ENCODE measurements around the gene MRE11. TPM values are rescaled to one million over a fixed set of nuclear protein-coding genes. Genes with fewer than 3 reads are reported as not detected.
"Not testable (repeated sequence)": the region's sequence is repeated elsewhere in the genome, so short reads cannot be mapped to it uniquely, and the experiment has no call there.

The MRE11 gene
- total RNA-seq, 1 donor from 2014 or later = 40.5 TPM

DNA sequence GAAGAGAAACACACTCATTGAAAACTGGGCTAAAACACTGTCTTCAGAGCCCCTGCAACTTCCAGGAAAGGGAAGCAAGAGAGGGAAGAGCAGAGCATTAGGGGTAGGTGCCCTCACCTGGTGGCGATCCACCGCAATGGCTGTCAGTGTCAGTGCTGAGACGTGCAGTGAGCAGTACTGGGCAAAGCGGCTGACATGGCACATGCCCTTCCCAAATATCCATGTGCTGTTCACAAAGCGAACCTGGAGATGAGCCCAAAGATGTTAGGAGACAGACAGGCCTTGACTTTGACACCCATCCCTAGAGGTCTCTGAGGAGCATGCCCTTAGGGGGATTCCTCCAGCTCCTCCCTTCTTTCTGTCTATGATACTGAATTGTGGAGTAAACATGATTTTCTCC, 97.4 kb downstream of the MRE11 start:
- H3K9me3 ChIP-seq = no peaks in the 10 kb centered on the region
- H3K4me1 ChIP-seq = peaks cover 7% of the 10 kb centered on the region
- no peak for DNase-seq (ENCODE audit: extremely low spot score in 2 of 2)
- no peaks in the 10 kb centered on the region for H3K36me3 ChIP-seq
- no peak overlapping the region for H3K27ac ChIP-seq
- intact Hi-C loops (cut with DNase I) = no loop called here
- H3K4me3 ChIP-seq = no peak overlapping the region
- H3K27me3 ChIP-seq = peaks cover 6% of the 10 kb centered on the region
- TF ChIP-seq CTCF (IDR thresholded peaks at IDR 0.05) (no peak), POLR2A (IDR thresholded peaks at IDR 0.05) (no peak), POLR2AphosphoS5 (IDR thresholded peaks at IDR 0.05; ENCODE audit: insufficient read depth in 1 of 2, low read depth in 1 of 2) (no peak)

DNA sequence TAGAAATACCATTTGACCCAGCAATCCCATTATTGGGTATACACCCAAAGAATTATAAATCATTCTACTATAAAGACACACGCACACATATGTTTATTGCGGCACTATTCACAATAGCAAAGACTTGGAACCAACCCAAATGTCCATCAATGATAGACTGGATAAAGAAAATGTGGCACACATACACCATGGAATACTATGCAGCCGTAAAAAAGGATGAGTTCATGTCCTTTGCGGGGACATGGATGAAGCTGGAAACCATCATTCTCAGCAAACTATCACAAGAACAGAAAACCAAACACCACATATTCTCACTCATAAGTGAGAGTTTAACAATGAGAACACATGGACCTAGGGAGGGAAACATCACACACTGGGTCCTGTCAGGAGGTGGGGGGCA, 101.7 kb downstream of the MRE11 start:
- H3K4me3 ChIP-seq; intact Hi-C loops (cut with DNase I); H3K4me1 ChIP-seq; H3K27ac ChIP-seq; H3K36me3 ChIP-seq; DNase-seq (ENCODE audit: extremely low spot score in 2 of 2); H3K9me3 ChIP-seq; H3K27me3 ChIP-seq: not testable (repeated sequence)

- H3K9me3 ChIP-seq = no peaks in the 10 kb centered on the region
- H3K27ac ChIP-seq = no peak overlapping the region
- no peak overlapping the region for H3K4me3 ChIP-seq
- intact Hi-C loops (cut with DNase I) = no loop called here
- no peak for DNase-seq (ENCODE audit: extremely low spot score in 2 of 2)
- H3K4me1 ChIP-seq = no peaks in the 10 kb centered on the region
- H3K36me3 ChIP-seq = no peaks in the 10 kb centered on the region
- no peak for TF ChIP-seq CTCF (IDR thresholded peaks at IDR 0.05)
- no peak for TF ChIP-seq POLR2A (IDR thresholded peaks at IDR 0.05)
- TF ChIP-seq POLR2AphosphoS5 (IDR thresholded peaks at IDR 0.05; ENCODE audit: insufficient read depth in 1 of 2, low read depth in 1 of 2) = no peak
- H3K27me3 ChIP-seq = no peaks in the 10 kb centered on the region
These were observed 114.0 kb downstream of the MRE11 start for GRCh38 chr11:94379613-94380012.

GRCh38 chr11:94376841-94377240, 116.8 kb downstream of the MRE11 start:
- no peaks in the 10 kb centered on the region for H3K4me1 ChIP-seq
- H3K4me3 ChIP-seq = no peak overlapping the region
- H3K27ac ChIP-seq = no peak overlapping the region
- TF ChIP-seq POLR2AphosphoS5 (IDR thresholded peaks at IDR 0.05; ENCODE audit: insufficient read depth in 1 of 2, low read depth in 1 of 2) = no peak
- H3K27me3 ChIP-seq = no peaks in the 10 kb centered on the region
- H3K9me3 ChIP-seq = no peaks in the 10 kb centered on the region
- H3K36me3 ChIP-seq = no peaks in the 10 kb centered on the region
- DNase-seq (ENCODE audit: extremely low spot score in 2 of 2) = no peak
- intact Hi-C loops (cut with DNase I) = no loop called here

- H3K27ac ChIP-seq; intact Hi-C loops (cut with DNase I); H3K4me3 ChIP-seq; H3K9me3 ChIP-seq; DNase-seq (ENCODE audit: extremely low spot score in 2 of 2); H3K36me3 ChIP-seq; H3K4me1 ChIP-seq; H3K27me3 ChIP-seq: not testable (repeated sequence)
These were observed 123.1 kb downstream of the MRE11 start for GRCh38 chr11:94370576-94370975.

MicroRNAs encoded within 50 kb of the gene (microRNA counts, 767-probe panel; counts per million panel counts)
- 238 to 261 counts per million in 2 donors for microRNA hsa-miR-548l

Small RNA genes lying within 50 kb of the gene (microRNA-seq; reads per million reads assigned to microRNA genes)
- gene MIR548L (ENCODE audit: borderline number of aligned reads, borderline replicate concordance) = 3.8 reads per million

Small RNA genes lying within 50 kb of the gene (small RNA-seq; reads per million reads assigned to genes)
- gene MIR548L = not detected

Other genes with a start within 250 kb of the MRE11 start
- not detected for gene IZUMO1R, start 189.3 kb downstream of the MRE11 start, total RNA-seq
- gene GPR83, start 92.4 kb downstream of the MRE11 start, total RNA-seq = not detected
- gene ANKRD49, start 140 bp upstream of the MRE11 start, total RNA-seq = 12.5 TPM
- gene C11orf97, start 18.6 kb upstream of the MRE11 start, total RNA-seq = not detected
- gene FUT4, start 50.1 kb upstream of the MRE11 start, total RNA-seq = 6.1 TPM
- gene PIWIL4, start 73.5 kb upstream of the MRE11 start, total RNA-seq = 3.2 TPM